Mammary epithelial cell (primary cell): ENCODE measurements around the gene KRTAP12-4.

Experiments used
- CTCF ChIP-seq, 2 donors: IDR thresholded peaks in 1 of 2; conservative IDR thresholded peaks in 1 of 2; 2 replicates each; pipeline ENCODE4 v1.5.1; 2011 to 2012; ENCODE audit warnings: inconsistent platforms in 2 of 2, low read length in 2 of 2, mild to moderate bottlenecking in 2 of 2, control low read depth in 1 of 2, low read depth in 1 of 2; ENCODE audit not compliant: insufficient read depth in 1 of 2; ENCODE audit errors: extremely low read depth in 1 of 2
- EZH2 ChIP-seq: IDR thresholded peaks from 2 replicates; pipeline ENCODE4 v1.6.1; 2012; ENCODE audit warnings: low read length, inconsistent platforms, borderline replicate concordance

- no peak for TF ChIP-seq CTCF (conservative IDR thresholded peaks at IDR 0.05 in 1 of 2, IDR thresholded peaks at IDR 0.05 in 1 of 2; ENCODE audit: extremely low read depth in 1 of 2, insufficient read depth in 1 of 2, low read depth in 1 of 2, low read length in 2 of 2)
- TF ChIP-seq EZH2 = no peak
Observed at GRCh38 chr21:44614161-44614631, 40.3 kb downstream of the KRTAP12-4 start.
